GM10248 (cell line): ENCODE data around the gene TMEM215.

Experiments
- CTCF ChIA-PET: fragments of 300-600 bp; sonication (Branson Sonifier 250); formaldehyde crosslinking; extraction: SDS; loops from one replicate; lab custom pipeline; 2021; ENCODE audit warnings: antibody characterized with exemption; lab: Yijun Ruan, JAX
- POLR2A ChIA-PET: fragments of 350-650 bp; sonication (Branson Sonifier 250); formaldehyde crosslinking; extraction: SDS; loops from one replicate; lab custom pipeline; 2020; ENCODE audit warnings: antibody characterized with exemption; lab: Yijun Ruan, JAX
- DNase-seq: peaks from one replicate; pipeline ENCODE4 v3.0.0; 2012; ENCODE audit errors: extremely low spot score
- TF ChIP-seq, protein P1 (sequence below): IDR thresholded peaks from 2 replicates; pipeline ENCODE4 v1.5.1; 2012; ENCODE audit warnings: mild to moderate bottlenecking, low read depth; ENCODE audit errors: extremely low read depth, missing control alignments, control extremely low read depth

The TMEM215 gene, protein sequence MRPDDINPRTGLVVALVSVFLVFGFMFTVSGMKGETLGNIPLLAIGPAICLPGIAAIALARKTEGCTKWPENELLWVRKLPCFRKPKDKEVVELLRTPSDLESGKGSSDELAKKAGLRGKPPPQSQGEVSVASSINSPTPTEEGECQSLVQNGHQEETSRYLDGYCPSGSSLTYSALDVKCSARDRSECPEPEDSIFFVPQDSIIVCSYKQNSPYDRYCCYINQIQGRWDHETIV

DNA sequence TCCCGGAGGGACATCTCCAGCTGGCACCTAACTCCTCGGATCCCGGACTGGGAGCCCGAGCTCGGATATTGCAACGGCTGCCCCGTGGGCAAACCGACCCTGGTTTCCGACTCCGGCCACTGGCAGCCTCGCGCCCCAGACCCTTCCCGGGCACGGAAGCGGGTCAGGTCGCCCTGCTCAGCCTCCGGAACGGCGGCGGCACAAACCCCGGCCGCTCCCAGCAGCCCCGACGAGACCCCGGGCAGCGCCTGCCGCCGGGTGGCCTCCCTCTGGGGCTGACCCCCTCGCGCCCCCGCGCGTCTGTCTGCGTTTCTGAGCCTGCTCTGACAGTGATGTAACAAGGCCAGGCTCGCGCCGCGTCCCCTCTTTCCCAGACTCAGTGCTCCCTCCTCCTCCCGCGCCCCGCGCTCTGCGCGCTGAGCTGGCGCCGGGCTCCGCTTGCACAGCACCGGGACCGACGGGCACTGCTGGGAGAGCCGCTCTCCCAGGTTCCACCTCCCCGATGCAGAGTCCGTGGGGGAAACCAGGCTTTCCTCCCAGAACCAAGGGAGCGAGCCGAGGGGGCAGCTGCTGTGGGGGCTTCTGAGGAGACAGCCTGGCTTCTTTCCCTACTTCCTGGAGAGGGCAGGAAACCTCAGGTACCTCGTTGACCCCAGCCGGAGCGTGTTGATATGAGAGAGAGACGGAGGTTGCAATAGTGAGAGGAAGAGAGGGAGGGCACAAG lies at the start of gene TMEM215:
TSS of gene TMEM215 (plus strand) at position 373 of the 724 bp plus-strand sequence. CDS start 644 bp downstream, outside the sequence.
- DNase-seq, result no peak
- POLR2A ChIA-PET, result no interaction called here
- CTCF ChIA-PET, result no interaction called here
- TF ChIP-seq, protein P1, sequence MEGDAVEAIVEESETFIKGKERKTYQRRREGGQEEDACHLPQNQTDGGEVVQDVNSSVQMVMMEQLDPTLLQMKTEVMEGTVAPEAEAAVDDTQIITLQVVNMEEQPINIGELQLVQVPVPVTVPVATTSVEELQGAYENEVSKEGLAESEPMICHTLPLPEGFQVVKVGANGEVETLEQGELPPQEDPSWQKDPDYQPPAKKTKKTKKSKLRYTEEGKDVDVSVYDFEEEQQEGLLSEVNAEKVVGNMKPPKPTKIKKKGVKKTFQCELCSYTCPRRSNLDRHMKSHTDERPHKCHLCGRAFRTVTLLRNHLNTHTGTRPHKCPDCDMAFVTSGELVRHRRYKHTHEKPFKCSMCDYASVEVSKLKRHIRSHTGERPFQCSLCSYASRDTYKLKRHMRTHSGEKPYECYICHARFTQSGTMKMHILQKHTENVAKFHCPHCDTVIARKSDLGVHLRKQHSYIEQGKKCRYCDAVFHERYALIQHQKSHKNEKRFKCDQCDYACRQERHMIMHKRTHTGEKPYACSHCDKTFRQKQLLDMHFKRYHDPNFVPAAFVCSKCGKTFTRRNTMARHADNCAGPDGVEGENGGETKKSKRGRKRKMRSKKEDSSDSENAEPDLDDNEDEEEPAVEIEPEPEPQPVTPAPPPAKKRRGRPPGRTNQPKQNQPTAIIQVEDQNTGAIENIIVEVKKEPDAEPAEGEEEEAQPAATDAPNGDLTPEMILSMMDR, result no peak

DNA sequence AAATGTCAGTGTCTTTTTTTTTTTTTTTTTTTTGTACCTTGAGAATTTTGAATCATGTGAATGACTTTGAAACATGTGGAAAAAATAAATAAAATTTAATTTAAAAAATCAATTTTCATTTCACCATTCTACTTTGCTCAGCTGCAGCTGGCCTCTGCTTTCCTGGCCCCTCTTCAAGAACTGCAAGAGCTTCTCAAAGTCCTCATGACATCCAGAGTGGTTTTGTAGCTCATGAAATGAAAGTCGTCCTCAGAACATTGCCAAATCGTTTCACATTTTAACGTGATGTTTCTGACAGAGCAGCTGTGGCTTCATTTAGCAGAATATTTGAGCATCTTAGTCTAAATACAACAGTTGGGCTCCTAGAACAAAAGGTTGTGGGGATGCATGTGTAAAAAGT lies 47.9 kb upstream of the TMEM215 start:
- POLR2A ChIA-PET, result no interaction called here
- CTCF ChIA-PET, result no interaction called here
- TF ChIP-seq, protein P1, result no peak

DNA sequence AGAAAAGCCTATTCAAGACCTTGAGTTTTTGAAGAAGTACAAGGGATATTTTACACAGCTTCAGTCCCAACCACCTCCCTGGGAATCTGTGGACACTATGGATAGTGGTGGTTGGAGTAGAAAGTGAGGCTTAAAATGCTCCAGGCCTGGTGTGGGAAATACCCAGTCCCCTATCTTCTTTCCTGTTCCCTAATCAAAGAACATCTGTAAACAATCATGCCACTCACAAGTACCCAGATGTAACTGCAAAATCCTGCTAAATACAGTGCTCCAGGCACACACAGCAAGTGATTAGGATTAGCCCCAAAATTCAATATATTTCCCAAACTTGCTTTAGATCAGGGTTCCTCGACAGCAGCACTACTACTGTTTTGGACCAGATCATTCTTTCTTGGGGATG lies 46.0 kb upstream of the TMEM215 start:
- TF ChIP-seq, protein P1, result no peak
- ChIA-PET CTCF (no interaction called here), POLR2A (no interaction called here)
- no peak for DNase-seq

More for the DNA sequence above, 47.9 kb upstream of the TMEM215 start:
- no peak for DNase-seq

DNA sequence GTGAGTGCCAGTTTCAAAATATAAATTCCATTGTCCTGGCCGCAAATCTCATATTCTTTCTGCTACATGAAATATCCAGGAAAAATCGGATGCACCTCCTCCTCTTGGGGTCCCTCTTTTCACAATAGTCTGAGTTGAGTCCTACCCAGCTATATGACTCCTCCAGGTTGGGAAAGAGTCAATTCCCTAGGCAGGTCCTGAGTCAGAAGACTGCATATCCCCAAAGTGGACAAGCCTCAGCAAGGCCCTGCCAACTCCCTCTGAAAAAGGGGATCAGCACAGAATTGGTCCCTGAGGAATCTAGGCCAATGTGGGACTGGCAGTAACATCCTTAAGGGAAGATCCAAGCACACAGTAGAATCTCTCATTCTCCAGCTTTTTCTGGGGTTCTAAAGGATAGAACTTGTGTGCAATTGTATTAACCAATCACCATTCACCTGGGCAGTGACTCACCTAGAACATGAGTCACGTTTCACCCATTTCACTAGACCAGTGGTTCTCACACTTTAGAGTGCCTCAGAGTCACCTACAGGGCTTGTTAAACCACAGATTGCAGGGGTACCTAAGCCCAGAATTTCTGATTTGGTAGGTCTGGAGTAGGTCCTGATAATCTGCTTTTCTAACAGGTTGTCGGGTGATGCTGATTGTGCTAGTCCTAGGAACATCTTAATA lies 44.7 kb upstream of the TMEM215 start:
- POLR2A ChIA-PET, result no interaction called here
- CTCF ChIA-PET, result interaction anchor here (0.7 to 1.1 kb wide), 2 partner anchors 14 to 43 kb away, joined by 3 to 4 read pairs; no protein-coding TSS in a partner anchor

DNA sequence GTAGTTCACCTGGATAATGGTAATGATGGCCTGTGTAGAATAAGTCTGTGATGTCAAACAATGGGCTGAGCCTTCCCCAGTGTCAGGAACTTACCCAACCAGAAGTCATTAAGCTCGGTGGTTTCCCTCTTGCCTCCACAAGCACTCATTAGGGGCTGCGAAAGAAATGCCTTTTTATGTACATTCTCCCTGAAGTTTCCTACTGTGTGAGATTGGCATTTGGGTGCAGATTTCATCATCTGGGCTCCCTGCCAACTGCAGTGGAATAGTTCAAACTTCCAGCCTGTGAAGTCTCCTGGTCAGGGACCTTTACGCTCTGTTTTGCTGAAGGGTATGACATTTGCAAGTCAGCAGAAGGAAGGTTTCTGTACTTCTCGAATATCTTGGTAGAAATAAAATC lies 41.6 kb upstream of the TMEM215 start:
- ChIA-PET CTCF (no interaction called here), POLR2A (no interaction called here)
- no peak for DNase-seq
- TF ChIP-seq, protein P1, result no peak

More for the DNA sequence above, 44.7 kb upstream of the TMEM215 start:
- TF ChIP-seq, protein P1, result no peak
- no peak for DNase-seq

DNA sequence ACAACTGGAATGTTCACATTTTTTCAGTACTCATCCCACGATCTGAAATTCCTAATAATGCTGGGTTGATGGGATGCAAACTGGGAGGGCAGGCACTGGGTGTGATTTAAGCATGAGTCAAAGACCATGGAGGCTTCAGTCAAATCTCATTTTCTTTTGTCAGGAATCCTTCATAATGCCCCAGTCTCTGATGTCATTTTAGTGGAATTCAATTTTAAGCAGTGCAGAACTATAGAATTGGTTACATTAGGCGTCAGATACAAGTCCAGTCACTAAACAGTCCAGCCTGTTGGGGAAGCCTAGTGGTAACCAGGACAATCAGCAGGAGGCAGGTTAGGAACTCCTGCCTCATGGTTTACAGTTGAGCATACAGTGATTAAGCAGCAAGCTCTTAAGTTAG lies 41.0 kb upstream of the TMEM215 start:
- TF ChIP-seq, protein P1, result no peak
- DNase-seq, result no peak
- CTCF ChIA-PET, result no interaction called here
- POLR2A ChIA-PET, result no interaction called here
